Right lobe of liver (tissue), 4 donors: ENCODE data around the gene EHBP1L1.

Experiments used
- POLR2A ChIP-seq: fragments of 450-650 bp; IDR thresholded peaks from one replicate; pipeline ENCODE4 v1.6.1; 2017; ENCODE audit warnings: antibody characterized with exemption, mild to moderate bottlenecking
- TF ChIP-seq, protein P1 (sequence below), 4 donors: fragments of 200-600 bp in 3 of 4; fragments of 450-650 bp in 1 of 4; IDR thresholded peaks; one replicate each; pipeline versions ENCODE4 v1.5.1 to v1.8.0; 2016 to 2022; ENCODE audit warnings: antibody characterized with exemption in 4 of 4, mild to moderate bottlenecking in 2 of 4
- donor health status: DM: no; HTN: no; CAD: no.
- donor health status: DM: no; HTN: no; CAD: no.
- donor health status: DM: no; HTN: yes; CAD: no.

GRCh38 chr11:65572356-65573051, 3.3 kb upstream of the EHBP1L1 start, which contains the start of gene FAM89B:
- TF ChIP-seq, protein P1, sequence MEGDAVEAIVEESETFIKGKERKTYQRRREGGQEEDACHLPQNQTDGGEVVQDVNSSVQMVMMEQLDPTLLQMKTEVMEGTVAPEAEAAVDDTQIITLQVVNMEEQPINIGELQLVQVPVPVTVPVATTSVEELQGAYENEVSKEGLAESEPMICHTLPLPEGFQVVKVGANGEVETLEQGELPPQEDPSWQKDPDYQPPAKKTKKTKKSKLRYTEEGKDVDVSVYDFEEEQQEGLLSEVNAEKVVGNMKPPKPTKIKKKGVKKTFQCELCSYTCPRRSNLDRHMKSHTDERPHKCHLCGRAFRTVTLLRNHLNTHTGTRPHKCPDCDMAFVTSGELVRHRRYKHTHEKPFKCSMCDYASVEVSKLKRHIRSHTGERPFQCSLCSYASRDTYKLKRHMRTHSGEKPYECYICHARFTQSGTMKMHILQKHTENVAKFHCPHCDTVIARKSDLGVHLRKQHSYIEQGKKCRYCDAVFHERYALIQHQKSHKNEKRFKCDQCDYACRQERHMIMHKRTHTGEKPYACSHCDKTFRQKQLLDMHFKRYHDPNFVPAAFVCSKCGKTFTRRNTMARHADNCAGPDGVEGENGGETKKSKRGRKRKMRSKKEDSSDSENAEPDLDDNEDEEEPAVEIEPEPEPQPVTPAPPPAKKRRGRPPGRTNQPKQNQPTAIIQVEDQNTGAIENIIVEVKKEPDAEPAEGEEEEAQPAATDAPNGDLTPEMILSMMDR (IDR thresholded peaks at IDR 0.05): no peak
- TF ChIP-seq POLR2A: peak; percentile 60
